IMR-90 (cell line): ENCODE data around the gene MAT1A. TPM values are rescaled to one million over a fixed set of nuclear protein-coding genes. Genes with fewer than 3 reads are reported as not detected.

Source experiments
- ATAC-seq: fragments of 200-7000 bp; cut with Tn5 transposase; 2 replicates; pipeline ENCODE4 v1.9.1; 2020; ENCODE audit warnings: low read depth, mild to moderate bottlenecking, moderate library complexity
- BruUV-seq: library from RNA; stranded (reverse); fragments of 400-500 nt; replicated peaks from 2 replicates; lab custom pipeline; 2021; lab: Mats Ljungman, UMichigan
- CTCF ChIA-PET: fragments of 300-600 bp; formaldehyde crosslinking; extraction: SDS; loops from one replicate; lab custom pipeline; 2021; ENCODE audit warnings: antibody characterized with exemption; lab: Yijun Ruan, JAX
- POLR2A ChIA-PET: fragments of 300-600 bp; sonication (Branson Sonifier 250); formaldehyde crosslinking; loops from one replicate; lab custom pipeline; 2022; ENCODE audit warnings: antibody characterized with exemption; ENCODE audit not compliant: unreplicated experiment; lab: Charles Lee
- DNase-seq: peaks from one replicate; pipeline ENCODE4 v3.0.0; 2013
- H2AFZ ChIP-seq: replicated peaks from 2 replicates; pipeline ENCODE3; 2013; ENCODE audit warnings: low read length, mild to moderate bottlenecking; ENCODE audit not compliant: poor library complexity
- H2AK5ac ChIP-seq: 2 replicates; pipeline ENCODE4 v1.6.1; 2013; ENCODE audit warnings: low read depth, low read length, inconsistent platforms
- H2AK9ac ChIP-seq: replicated peaks from 2 replicates; pipeline ENCODE3; 2013; ENCODE audit warnings: mild to moderate bottlenecking, low read depth, low read length, moderate library complexity; ENCODE audit not compliant: poor library complexity
- H2BK120ac ChIP-seq: 2 replicates; pipeline ENCODE4 v1.6.1; 2013; ENCODE audit warnings: low read depth, low read length, inconsistent platforms
- H2BK15ac ChIP-seq: 3 replicates; pipeline ENCODE4 v1.6.1; 2013; ENCODE audit warnings: low read depth, low read length, inconsistent platforms
- H2BK20ac ChIP-seq: 2 replicates; pipeline ENCODE4 v1.6.1; 2013; ENCODE audit warnings: low read depth, mild to moderate bottlenecking, inconsistent platforms, low read length, moderate library complexity
- H2BK5ac ChIP-seq: 2 replicates; pipeline ENCODE4 v1.6.1; 2013; ENCODE audit warnings: mild to moderate bottlenecking, low read depth, low read length, inconsistent platforms; ENCODE audit not compliant: poor library complexity, severe bottlenecking
- H3K14ac ChIP-seq: replicated peaks from 2 replicates; pipeline ENCODE4 v1.6.1; 2013; ENCODE audit warnings: low read depth, low read length, inconsistent platforms
- H3K18ac ChIP-seq: 2 replicates; pipeline ENCODE4 v1.6.1; 2013; ENCODE audit warnings: low read depth, low read length, control low read depth
- H3K23ac ChIP-seq: 2 replicates; pipeline ENCODE4 v1.6.1; 2013; ENCODE audit warnings: low read depth, low read length, inconsistent platforms
- H3K27ac ChIP-seq: 2 replicates; pipeline ENCODE4 v1.5.1; 2013; ENCODE audit warnings: mild to moderate bottlenecking, control low read depth, low read length; ENCODE audit not compliant: insufficient read depth
- H3K27me3 ChIP-seq: 2 replicates; pipeline ENCODE4 v1.6.1; 2013; ENCODE audit warnings: low read length; ENCODE audit not compliant: control insufficient read depth, insufficient read depth
- H3K36me3 ChIP-seq: 2 replicates; pipeline ENCODE4 v1.6.1; 2013; ENCODE audit warnings: low read length, mixed read lengths; ENCODE audit not compliant: control insufficient read depth, insufficient read depth
- H3K4ac ChIP-seq: 2 replicates; pipeline ENCODE4 v1.6.1; 2013; ENCODE audit warnings: low read depth, low read length, inconsistent platforms
- H3K4me1 ChIP-seq: 2 replicates; pipeline ENCODE4 v1.6.1; 2013; ENCODE audit warnings: low read length, mixed read lengths; ENCODE audit not compliant: control insufficient read depth, insufficient read depth
- H3K4me2 ChIP-seq: 2 replicates; pipeline ENCODE4 v1.6.1; 2013; ENCODE audit warnings: low read depth, mild to moderate bottlenecking, control low read depth, low read length, moderate library complexity
- H3K4me3 ChIP-seq: 2 replicates; pipeline ENCODE4 v1.5.1; 2013; ENCODE audit warnings: low read depth, mild to moderate bottlenecking, control low read depth, low read length, moderate library complexity; ENCODE audit not compliant: insufficient read depth
- H3K56ac ChIP-seq: 2 replicates; pipeline ENCODE4 v1.6.1; 2013; ENCODE audit warnings: low read length, inconsistent platforms; ENCODE audit not compliant: insufficient read depth; ENCODE audit errors: extremely low read depth
- H3K79me1 ChIP-seq, 2 experiments: 2 replicates each; pipeline ENCODE4 v1.6.1; 2013; ENCODE audit warnings: low read length in 2 of 2, inconsistent platforms in 1 of 2, low read depth in 1 of 2
- H3K9ac ChIP-seq: 2 replicates; pipeline ENCODE4 v1.6.1; 2013; ENCODE audit warnings: low read depth, low read length, control low read depth
- H3K9me1 ChIP-seq: 2 replicates; pipeline ENCODE4 v1.6.1; 2013; ENCODE audit warnings: low read length, inconsistent platforms; ENCODE audit not compliant: insufficient read depth
- H3K9me3 ChIP-seq: 2 replicates; pipeline ENCODE4 v1.6.1; 2013; ENCODE audit warnings: low read length; ENCODE audit not compliant: control insufficient read depth, insufficient read depth
- H4K20me1 ChIP-seq: 2 replicates; pipeline ENCODE4 v1.6.1; 2013; ENCODE audit warnings: low read length, inconsistent platforms; ENCODE audit not compliant: insufficient read depth
- H4K5ac ChIP-seq: 2 replicates; pipeline ENCODE4 v1.6.1; 2013; ENCODE audit warnings: mild to moderate bottlenecking, low read depth, low read length, control low read depth
- H4K8ac ChIP-seq, 2 experiments: 2 replicates each; pipeline ENCODE4 v1.6.1; 2013; ENCODE audit warnings: low read depth in 2 of 2, low read length in 2 of 2, control low read depth in 1 of 2, inconsistent platforms in 1 of 2
- H4K91ac ChIP-seq: 2 replicates; pipeline ENCODE4 v1.6.1; 2013; ENCODE audit warnings: low read depth, low read length, inconsistent platforms; ENCODE audit not compliant: insufficient read depth
- BHLHE40 ChIP-seq: fragments of 150-350 bp; IDR thresholded peaks from 2 replicates; pipeline ENCODE4 v1.6.1; 2016; ENCODE audit warnings: mild to moderate bottlenecking, low read depth, low read length
- CEBPB ChIP-seq: IDR thresholded peaks from 2 replicates; pipeline ENCODE4 v1.6.1; 2012; ENCODE audit warnings: low read depth, low read length, improper control_type of control experiment
- ELK1 ChIP-seq: fragments of 150-350 bp; IDR thresholded peaks from 2 replicates; pipeline ENCODE4 v1.6.1; 2016; ENCODE audit warnings: low read depth, mild to moderate bottlenecking, low read length, moderate library complexity, borderline replicate concordance
- FOS ChIP-seq: fragments of 150-350 bp; IDR thresholded peaks from 2 replicates; pipeline ENCODE4 v1.6.1; 2016; ENCODE audit warnings: low read depth, low read length
- MAZ ChIP-seq: IDR thresholded peaks from 2 replicates; pipeline ENCODE4 v1.6.1; 2012; ENCODE audit warnings: low read depth, mild to moderate bottlenecking, low read length, improper control_type of control experiment, moderate library complexity, borderline replicate concordance
- MXI1 ChIP-seq: IDR thresholded peaks from 2 replicates; pipeline ENCODE4 v1.6.1; 2012; ENCODE audit warnings: low read depth, mild to moderate bottlenecking, low read length, moderate library complexity, borderline replicate concordance
- NFE2L2 ChIP-seq: fragments of 150-350 bp; IDR thresholded peaks from 2 replicates; pipeline ENCODE4 v1.6.1; 2016; ENCODE audit warnings: low read depth, mild to moderate bottlenecking, low read length
- RAD21 ChIP-seq: IDR thresholded peaks from 2 replicates; pipeline ENCODE4 v1.6.1; 2012; ENCODE audit warnings: low read length, improper control_type of control experiment
- RFX5 ChIP-seq: IDR thresholded peaks from 2 replicates; pipeline ENCODE4 v1.8.0; 2012; ENCODE audit warnings: low read depth, mild to moderate bottlenecking, low read length, moderate library complexity
- WGBS, 2 experiments: methylation state at CpG; one replicate each; pipeline versions ENCODE4 v1.1.5 to v1.1.7; 2013; ENCODE audit warnings: missing lambda C conversion rate in 2 of 2; ENCODE audit not compliant: insufficient read length in 1 of 2; ENCODE audit errors: extremely low coverage in 2 of 2; 5-methylcytosine and 5-hydroxymethylcytosine counted together
- dilution Hi-C: fragments of 300-500 bp; cut with HindIII; formaldehyde crosslinking; loops from one replicate; pipeline ENCODE4 v1.14.3; 2018; ENCODE audit warnings: low sequenced_read_pairs; ENCODE audit not compliant: unreplicated experiment
- in situ Hi-C: fragments of 300-500 bp; cut with MboI; formaldehyde crosslinking; loops from 3 replicates; pipeline ENCODE4 v1.14.3; 2019; ENCODE audit warnings: low sequenced_read_pairs, inconsistent platforms, mixed read lengths
- intact Hi-C: fragments of 100-400 bp; cut with micrococcal nuclease; formaldehyde crosslinking; loops from 2 replicates; pipeline ENCODE4 v1.10.0; 2022
- polyA plus RNA-seq, 3 experiments: library from polyadenylated mRNA; depleted of rRNA; stranded (reverse); fragments of >200 nt; gene quantifications; 2 replicates each; pipeline ENCODE4 v1.2.3, GENCODE V29; 2012; ENCODE audit warnings: low replicate concordance in 1 of 3
- total RNA-seq: library from RNA; depleted of rRNA; stranded (reverse); fragments of >200 nt; gene quantifications from 2 replicates; pipeline ENCODE4 v1.2.3, GENCODE V29; 2012

The MAT1A gene
- total and polyA plus RNA-seq, 2 of the 4 experiments (the other 2 are of a cell fraction), result not detected

DNA sequence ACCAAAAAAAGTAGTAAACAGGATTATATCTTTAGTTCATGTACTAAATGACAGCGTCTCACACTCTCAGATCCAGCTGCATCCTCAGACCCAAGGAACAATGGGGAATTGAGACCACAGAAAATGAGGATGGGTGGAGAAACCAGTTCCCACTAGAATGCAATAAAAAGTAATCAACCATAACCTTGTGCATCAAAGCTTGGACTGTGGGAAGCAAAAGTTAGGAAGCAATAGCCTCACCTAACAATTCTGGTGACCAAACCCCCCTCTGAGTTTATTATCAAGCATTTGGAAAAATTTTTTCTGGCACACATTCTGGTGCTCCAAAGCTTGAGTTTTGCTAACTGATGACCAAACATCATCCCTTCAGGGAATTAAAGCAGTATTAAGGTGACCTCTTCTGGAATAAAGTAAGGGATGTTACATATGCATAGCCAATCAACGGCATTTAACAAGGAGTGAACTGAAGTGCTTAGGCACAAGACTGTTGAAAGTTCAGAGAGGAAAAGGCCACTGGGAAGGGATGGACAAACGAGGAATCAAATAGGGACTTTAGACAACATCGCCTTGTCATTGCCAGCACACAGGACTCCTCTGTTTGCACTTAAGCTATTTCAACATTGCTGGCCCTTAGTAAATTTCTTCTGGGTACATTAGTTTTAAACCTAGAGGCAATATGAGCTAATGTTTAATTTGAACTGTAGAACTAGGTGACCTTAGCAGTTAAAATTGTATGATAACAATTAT is 1.2 kb upstream of the MAT1A start:
- H4K8ac ChIP-seq, result no peak overlapping the region
- no peak overlapping the region for H3K18ac ChIP-seq
- in situ Hi-C loops (no loop called here), intact Hi-C loops (no loop called here), dilution Hi-C loops (no loop called here)
- no peaks in the 10 kb centered on the region for H3K79me1 ChIP-seq
- CTCF ChIA-PET, result no interaction called here
- H2AFZ ChIP-seq, result no peak overlapping the region
- H3K4me2 ChIP-seq, result no peak overlapping the region
- H3K36me3 ChIP-seq, result no peaks in the 10 kb centered on the region
- H2AK5ac ChIP-seq, result no peak overlapping the region
- H3K27me3 ChIP-seq, result peaks cover 3% of the 10 kb centered on the region; the same call in 1 of the 2 replicates
- no peak overlapping the region for H3K27ac ChIP-seq
- no peak overlapping the region for H3K14ac ChIP-seq
- H3K56ac ChIP-seq, result no peak overlapping the region
- H3K4me3 ChIP-seq, result no peak overlapping the region
- no peak overlapping the region for H2AK9ac ChIP-seq
- no peak for DNase-seq
- no peak overlapping the region for H3K4ac ChIP-seq
- POLR2A ChIA-PET, result no interaction called here
- H2BK120ac ChIP-seq, result no peak overlapping the region
- no TSS peak for BruUV-seq
- no peak overlapping the region for H2BK15ac ChIP-seq
- no peak overlapping the region for H2BK5ac ChIP-seq
- H4K91ac ChIP-seq, result no peak overlapping the region
- no peaks in the 10 kb centered on the region for H3K9me3 ChIP-seq
- no peak overlapping the region for H4K5ac ChIP-seq
- H3K23ac ChIP-seq, result no peak overlapping the region
- no peak overlapping the region for H2BK20ac ChIP-seq
- H3K9ac ChIP-seq, result no peak overlapping the region
- no peak for ATAC-seq
- no peaks in the 10 kb centered on the region for H4K20me1 ChIP-seq
- 57% methylated on average over 1 of the region's 4 CpGs; no CpG with 5 or more reads in 1 of the 2 experiments for WGBS, 2 experiments
- no peaks in the 10 kb centered on the region for H3K9me1 ChIP-seq
- no peak for TF ChIP-seq RAD21
- no peak for TF ChIP-seq BHLHE40
- TF ChIP-seq FOS, result no peak
- TF ChIP-seq MXI1, result no peak
- TF ChIP-seq MAZ, result no peak
- no peak for TF ChIP-seq ELK1
- TF ChIP-seq NFE2L2, result no peak
- no peak for TF ChIP-seq RFX5
- TF ChIP-seq CEBPB, result no peak
- no peaks in the 10 kb centered on the region for H3K4me1 ChIP-seq
